Measurements from ENCODE around the gene MLF2.
"Not testable (repeated sequence)": the region's sequence is repeated elsewhere in the genome, so short reads cannot be mapped to it uniquely, and the experiment has no call there.

MLF2 gene

DNA sequence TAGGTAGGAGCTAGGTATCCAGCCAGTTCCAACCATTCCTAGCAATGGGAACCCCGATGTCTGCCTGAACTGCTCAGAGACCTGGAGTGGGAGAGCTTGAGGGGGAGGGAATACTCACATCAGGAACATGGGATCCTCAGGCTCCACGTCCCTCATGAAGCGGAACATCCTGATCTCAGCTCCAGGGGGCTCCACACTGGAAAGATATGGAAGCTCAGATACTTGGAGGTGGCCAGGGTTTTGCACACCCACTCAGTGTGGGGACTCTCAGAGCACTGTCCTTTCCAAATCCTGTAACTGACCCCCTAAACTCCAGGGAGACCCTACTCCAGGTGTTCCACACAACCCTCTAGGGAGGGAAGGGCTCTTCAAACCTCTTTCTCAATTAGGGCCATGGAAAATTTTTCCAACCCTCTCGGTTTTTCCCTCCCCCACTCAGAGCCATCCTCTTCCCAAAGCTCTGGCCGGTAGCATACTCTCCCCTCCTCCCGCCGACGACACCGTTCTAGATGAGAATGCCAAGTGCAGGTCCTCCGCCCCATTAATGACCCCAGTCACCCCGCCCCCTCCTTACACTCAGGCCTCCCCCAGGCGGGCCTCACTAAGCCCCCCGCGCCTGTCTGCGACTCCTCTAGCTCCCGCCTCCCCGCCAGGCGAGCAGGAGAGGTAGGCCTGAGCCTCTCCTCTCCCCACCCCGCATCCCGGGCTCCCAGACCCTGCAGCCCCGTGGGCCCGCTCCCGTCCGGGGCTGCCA, 597 bp downstream of the MLF2 start:
- Histone ChIP-seq H3K36me3 (ENCODE audit: control insufficient read depth, insufficient read depth, low read length) (peaks cover 37% of the 10 kb centered on the region), H3K27me3 (replicated peaks; ENCODE audit: control insufficient read depth, insufficient read depth, low read length, poor library complexity, severe bottlenecking) (no peaks in the 10 kb centered on the region), H3K27ac (ENCODE audit: insufficient read depth, low read length, poor library complexity, severe bottlenecking) (peak overlapping the region; percentile 91), H3K4me1 (ENCODE audit: control insufficient read depth, insufficient read depth, low read length, poor library complexity, severe bottlenecking) (peaks cover 9% of the 10 kb centered on the region), H3K9me3 (ENCODE audit: control insufficient read depth, low read length) (no peaks in the 10 kb centered on the region), H3K4me3 (ENCODE audit: insufficient read depth, low read depth, low read length, poor library complexity, severe bottlenecking) (peak overlapping the region; percentile 81)
- no peak for DNase-seq

DNA sequence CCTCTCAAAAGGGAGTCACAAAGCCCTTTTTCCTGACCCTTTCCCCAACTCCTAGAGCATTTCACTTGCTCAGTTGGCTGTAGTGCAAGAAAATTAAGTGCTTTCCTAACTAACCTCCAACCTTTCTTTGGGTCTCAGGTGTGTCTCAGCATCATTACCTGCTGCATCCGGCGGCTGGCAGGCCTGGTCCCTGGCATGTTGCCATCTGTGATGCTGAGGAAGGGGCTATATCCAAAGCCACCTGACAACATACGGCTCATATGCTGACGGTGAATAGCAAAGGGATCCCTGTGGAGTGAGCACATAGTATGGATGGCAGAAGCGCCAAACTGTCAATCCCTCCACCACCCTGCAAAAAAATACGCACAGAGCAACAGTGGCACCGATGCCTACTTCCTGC, 1.2 kb downstream of the MLF2 start:
- no peak for DNase-seq
- Histone ChIP-seq H3K4me3 (ENCODE audit: insufficient read depth, low read depth, low read length, poor library complexity, severe bottlenecking) (no peak overlapping the region), H3K27ac (ENCODE audit: insufficient read depth, low read length, poor library complexity, severe bottlenecking) (peak overlapping the region; percentile 91), H3K9me3 (ENCODE audit: control insufficient read depth, low read length) (no peaks in the 10 kb centered on the region), H3K27me3 (replicated peaks; ENCODE audit: control insufficient read depth, insufficient read depth, low read length, poor library complexity, severe bottlenecking) (no peaks in the 10 kb centered on the region), H3K36me3 (ENCODE audit: control insufficient read depth, insufficient read depth, low read length) (peaks cover 41% of the 10 kb centered on the region), H3K4me1 (ENCODE audit: control insufficient read depth, insufficient read depth, low read length, poor library complexity, severe bottlenecking) (peaks cover 9% of the 10 kb centered on the region)

DNA sequence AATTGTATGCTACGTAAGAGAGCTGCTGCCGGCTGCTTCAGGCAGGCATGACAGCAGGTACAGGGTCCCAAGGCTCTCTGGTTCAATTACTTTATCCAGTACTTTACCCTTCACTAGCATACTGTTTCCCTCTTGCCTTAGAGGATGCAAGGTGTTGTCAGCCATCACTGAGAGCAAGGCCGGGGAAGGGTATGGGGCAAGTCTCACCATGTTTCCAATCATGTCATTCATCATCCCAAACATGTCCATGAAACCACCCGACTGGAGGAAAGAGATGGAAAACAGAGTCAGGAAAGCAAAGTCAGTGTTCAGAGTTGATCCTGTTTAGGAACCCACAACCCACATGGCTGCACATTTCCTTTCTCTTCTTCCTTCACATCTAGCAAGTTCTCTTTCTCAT, 2.4 kb downstream of the MLF2 start:
- H3K27me3 ChIP-seq (replicated peaks; ENCODE audit: control insufficient read depth, insufficient read depth, low read length, poor library complexity, severe bottlenecking), result no peaks in the 10 kb centered on the region
- peaks cover 41% of the 10 kb centered on the region for H3K36me3 ChIP-seq (ENCODE audit: control insufficient read depth, insufficient read depth, low read length)
- no peak for DNase-seq
- peaks cover 10% of the 10 kb centered on the region for H3K4me1 ChIP-seq (ENCODE audit: control insufficient read depth, insufficient read depth, low read length, poor library complexity, severe bottlenecking)
- H3K9me3 ChIP-seq (ENCODE audit: control insufficient read depth, low read length), result no peaks in the 10 kb centered on the region
- H3K27ac ChIP-seq (ENCODE audit: insufficient read depth, low read length, poor library complexity, severe bottlenecking), result no peak overlapping the region
- H3K4me3 ChIP-seq (ENCODE audit: insufficient read depth, low read depth, low read length, poor library complexity, severe bottlenecking), result no peak overlapping the region

DNA sequence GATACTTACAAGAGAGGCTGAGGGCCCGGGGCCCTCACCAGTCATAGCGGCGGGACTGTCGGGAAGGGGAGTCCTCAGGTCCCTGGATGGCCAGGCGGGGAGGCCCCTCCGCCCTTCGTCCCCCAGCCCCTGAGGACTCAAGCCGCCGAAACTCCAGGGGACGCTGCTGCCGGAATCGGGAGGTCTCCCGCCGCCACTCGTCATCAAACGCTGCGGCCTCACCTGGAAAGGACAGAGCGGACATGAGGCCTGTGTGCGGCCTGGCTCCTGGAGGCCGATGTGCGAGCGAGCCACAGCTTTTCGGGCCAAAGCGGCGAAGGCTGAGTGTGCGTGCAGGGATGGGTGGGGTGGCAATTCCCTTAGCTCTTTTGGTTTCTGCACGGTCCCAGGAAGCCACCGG, 4.2 kb downstream of the MLF2 start:
- DNase-seq, result no peak
- Histone ChIP-seq H3K27me3 (replicated peaks; ENCODE audit: control insufficient read depth, insufficient read depth, low read length, poor library complexity, severe bottlenecking) (no peaks in the 10 kb centered on the region), H3K36me3 (ENCODE audit: control insufficient read depth, insufficient read depth, low read length) (peaks cover 41% of the 10 kb centered on the region), H3K4me3 (ENCODE audit: insufficient read depth, low read depth, low read length, poor library complexity, severe bottlenecking) (no peak overlapping the region), H3K9me3 (ENCODE audit: control insufficient read depth, low read length) (no peaks in the 10 kb centered on the region), H3K4me1 (ENCODE audit: control insufficient read depth, insufficient read depth, low read length, poor library complexity, severe bottlenecking) (peaks cover 17% of the 10 kb centered on the region), H3K27ac (ENCODE audit: insufficient read depth, low read length, poor library complexity, severe bottlenecking) (no peak overlapping the region)

DNA sequence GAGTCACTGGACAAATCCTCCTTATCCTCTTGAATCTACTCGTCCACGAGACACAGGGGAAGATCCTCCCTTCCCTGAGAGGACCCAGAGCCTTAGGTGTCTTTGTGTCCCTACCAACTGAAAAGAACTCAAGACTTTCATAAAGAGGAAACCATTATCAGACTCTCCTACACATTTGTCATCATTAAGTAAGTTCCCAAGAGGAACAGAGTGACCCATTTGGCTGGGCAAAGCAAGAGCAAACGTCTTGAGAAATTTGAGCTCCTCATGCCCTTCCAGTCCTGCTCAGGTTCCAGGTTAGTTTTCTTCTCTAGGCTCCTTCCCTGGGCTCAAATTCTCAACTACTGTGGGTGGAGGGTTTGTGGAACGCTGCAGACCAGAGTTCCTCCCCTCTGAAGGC, 5.7 kb downstream of the MLF2 start:
- no peak overlapping the region for H3K4me3 ChIP-seq (ENCODE audit: insufficient read depth, low read depth, low read length, poor library complexity, severe bottlenecking)
- DNase-seq, result no peak
- peaks cover 41% of the 10 kb centered on the region for H3K36me3 ChIP-seq (ENCODE audit: control insufficient read depth, insufficient read depth, low read length)
- no peaks in the 10 kb centered on the region for H3K9me3 ChIP-seq (ENCODE audit: control insufficient read depth, low read length)
- H3K27me3 ChIP-seq (replicated peaks; ENCODE audit: control insufficient read depth, insufficient read depth, low read length, poor library complexity, severe bottlenecking), result no peaks in the 10 kb centered on the region
- peaks cover 14% of the 10 kb centered on the region for H3K4me1 ChIP-seq (ENCODE audit: control insufficient read depth, insufficient read depth, low read length, poor library complexity, severe bottlenecking)
- H3K27ac ChIP-seq (ENCODE audit: insufficient read depth, low read length, poor library complexity, severe bottlenecking), result no peak overlapping the region

DNA sequence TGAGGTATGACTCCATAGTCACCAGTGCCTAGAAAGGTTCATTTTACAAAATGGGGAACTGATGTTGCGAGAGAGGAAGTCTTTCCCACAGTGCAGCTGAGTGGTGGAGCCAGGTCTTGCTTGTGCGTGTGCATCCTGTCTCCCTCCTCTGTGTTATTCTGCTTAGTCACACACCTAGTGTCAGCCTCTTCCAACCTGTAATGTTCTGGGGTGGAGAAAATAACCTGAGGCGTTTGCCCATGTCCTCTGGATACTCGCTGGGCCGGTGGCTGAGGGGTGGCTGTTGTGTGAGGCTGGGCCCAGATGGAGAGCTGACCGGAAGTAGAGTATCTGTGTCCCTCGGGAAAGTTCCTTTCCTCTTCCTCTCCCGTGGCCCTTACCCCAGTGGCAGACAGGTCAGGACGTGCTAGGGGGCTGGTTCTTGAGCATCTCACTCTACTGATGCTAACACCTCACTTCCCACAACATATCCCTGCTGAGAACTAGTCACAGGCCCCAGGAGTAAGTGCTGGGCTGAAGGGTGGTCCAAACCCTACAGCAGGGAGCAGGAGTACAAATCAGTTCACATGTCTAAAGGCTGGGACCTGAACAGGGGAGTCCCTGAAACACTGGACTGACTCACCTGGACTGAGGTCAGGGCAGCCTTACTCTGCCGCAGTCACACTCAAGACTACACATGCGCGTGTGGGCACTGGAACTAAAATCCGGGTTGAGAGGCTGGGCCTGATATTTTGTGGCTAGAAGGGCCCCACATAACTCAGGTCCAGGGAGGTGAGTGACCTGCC, 7.0 kb downstream of the MLF2 start:
- Histone ChIP-seq H3K4me3 (ENCODE audit: insufficient read depth, low read depth, low read length, poor library complexity, severe bottlenecking) (no peak overlapping the region), H3K27me3 (replicated peaks; ENCODE audit: control insufficient read depth, insufficient read depth, low read length, poor library complexity, severe bottlenecking) (no peaks in the 10 kb centered on the region), H3K27ac (ENCODE audit: insufficient read depth, low read length, poor library complexity, severe bottlenecking) (no peak overlapping the region), H3K4me1 (ENCODE audit: control insufficient read depth, insufficient read depth, low read length, poor library complexity, severe bottlenecking) (peaks cover 8% of the 10 kb centered on the region), H3K36me3 (ENCODE audit: control insufficient read depth, insufficient read depth, low read length) (peaks cover 37% of the 10 kb centered on the region), H3K9me3 (ENCODE audit: control insufficient read depth, low read length) (no peaks in the 10 kb centered on the region)
- no peak for DNase-seq

DNA sequence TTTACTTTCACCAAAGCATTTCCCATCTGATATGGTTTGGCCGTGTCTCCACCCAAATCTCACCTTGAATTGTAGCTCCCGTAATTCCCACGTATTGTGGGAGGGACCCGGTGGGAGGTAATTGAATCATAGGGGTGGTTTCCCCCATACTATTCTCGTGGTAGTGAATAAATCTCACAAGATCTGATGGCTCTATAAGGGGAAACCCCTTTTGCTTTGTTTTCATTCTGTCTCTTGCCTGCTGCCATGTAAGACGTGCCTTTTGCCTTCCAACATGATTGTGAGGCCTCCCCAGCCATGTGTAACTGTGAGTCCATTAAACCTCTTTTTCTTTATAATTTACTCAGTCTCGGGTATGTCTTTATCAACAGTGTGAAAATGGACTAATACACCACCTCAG, 9.6 kb downstream of the MLF2 start:
- H3K4me1 ChIP-seq (ENCODE audit: control insufficient read depth, insufficient read depth, low read length, poor library complexity, severe bottlenecking); DNase-seq; H3K27ac ChIP-seq (ENCODE audit: insufficient read depth, low read length, poor library complexity, severe bottlenecking); H3K27me3 ChIP-seq (replicated peaks; ENCODE audit: control insufficient read depth, insufficient read depth, low read length, poor library complexity, severe bottlenecking); H3K4me3 ChIP-seq (ENCODE audit: insufficient read depth, low read depth, low read length, poor library complexity, severe bottlenecking); H3K9me3 ChIP-seq (ENCODE audit: control insufficient read depth, low read length): not testable (repeated sequence)
- H3K36me3 ChIP-seq (ENCODE audit: control insufficient read depth, insufficient read depth, low read length), result peaks cover 14% of the 10 kb centered on the region

DNA sequence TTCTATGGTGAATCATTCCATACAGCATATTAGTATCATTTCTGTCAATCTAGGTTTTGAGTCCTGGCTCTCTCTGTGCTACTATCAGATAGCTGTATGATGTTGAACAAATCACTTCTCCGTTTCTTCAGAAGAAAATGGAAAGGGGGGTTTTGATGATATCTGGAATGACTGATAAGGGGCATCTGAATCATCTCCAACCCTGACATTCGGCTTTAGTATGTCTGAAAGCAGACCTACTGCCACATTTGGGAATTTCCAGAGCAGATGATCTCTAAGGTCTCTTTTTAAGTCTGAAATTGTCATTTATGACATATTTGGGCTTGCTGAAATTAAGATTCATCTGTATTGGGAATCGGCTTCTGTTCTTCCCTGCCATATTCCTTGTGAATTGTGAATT, 10.1 kb downstream of the MLF2 start:
- Histone ChIP-seq H3K27ac (ENCODE audit: insufficient read depth, low read length, poor library complexity, severe bottlenecking) (no peak overlapping the region), H3K4me3 (ENCODE audit: insufficient read depth, low read depth, low read length, poor library complexity, severe bottlenecking) (no peak overlapping the region), H3K9me3 (ENCODE audit: control insufficient read depth, low read length) (no peaks in the 10 kb centered on the region), H3K27me3 (replicated peaks; ENCODE audit: control insufficient read depth, insufficient read depth, low read length, poor library complexity, severe bottlenecking) (no peaks in the 10 kb centered on the region), H3K4me1 (ENCODE audit: control insufficient read depth, insufficient read depth, low read length, poor library complexity, severe bottlenecking) (peaks cover 8% of the 10 kb centered on the region), H3K36me3 (ENCODE audit: control insufficient read depth, insufficient read depth, low read length) (peaks cover 9% of the 10 kb centered on the region)
- DNase-seq, result no peak

DNA sequence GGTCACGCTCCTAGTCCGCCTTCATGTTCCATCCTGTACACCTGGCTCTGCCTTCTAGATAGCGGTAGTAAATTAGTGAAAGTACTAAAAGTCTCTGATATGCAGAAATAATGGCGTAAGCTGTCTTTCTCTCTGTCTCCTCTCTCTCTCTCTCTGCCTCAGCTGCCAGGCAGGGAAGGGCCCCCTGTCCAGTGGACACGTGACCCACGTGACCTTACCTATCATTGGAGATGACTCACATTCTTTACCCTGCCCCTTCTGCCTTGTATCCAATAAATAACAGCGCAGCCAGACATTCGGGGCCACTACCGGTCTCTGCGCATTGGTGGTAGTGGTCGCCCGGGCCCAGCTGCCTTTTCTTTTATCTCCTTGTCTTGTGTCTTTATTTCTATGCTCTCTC, 10.9 kb downstream of the MLF2 start:
- H3K27me3 ChIP-seq (replicated peaks; ENCODE audit: control insufficient read depth, insufficient read depth, low read length, poor library complexity, severe bottlenecking); H3K4me1 ChIP-seq (ENCODE audit: control insufficient read depth, insufficient read depth, low read length, poor library complexity, severe bottlenecking); H3K36me3 ChIP-seq (ENCODE audit: control insufficient read depth, insufficient read depth, low read length); H3K4me3 ChIP-seq (ENCODE audit: insufficient read depth, low read depth, low read length, poor library complexity, severe bottlenecking); H3K27ac ChIP-seq (ENCODE audit: insufficient read depth, low read length, poor library complexity, severe bottlenecking); DNase-seq; H3K9me3 ChIP-seq (ENCODE audit: control insufficient read depth, low read length): not testable (repeated sequence)

DNA sequence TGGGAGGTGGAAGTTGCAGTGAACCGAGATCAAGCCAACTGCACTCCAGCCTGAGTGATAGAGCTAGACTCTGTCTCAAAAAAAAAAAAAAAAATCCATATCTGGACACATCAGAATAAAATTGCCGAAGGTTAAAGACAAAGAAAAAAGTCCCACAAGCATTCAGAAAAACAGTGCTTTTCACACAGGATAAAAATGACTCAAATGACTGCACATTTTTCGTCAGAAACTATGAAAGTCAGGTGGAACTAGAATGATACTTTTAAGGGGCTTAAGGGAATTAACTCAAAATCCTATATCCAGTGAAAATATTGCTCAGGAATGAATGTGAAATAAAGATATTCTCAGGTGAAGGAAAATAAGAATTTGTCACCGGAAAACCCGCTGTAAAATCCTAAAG, 16.2 kb downstream of the MLF2 start:
- Histone ChIP-seq H3K4me3 (ENCODE audit: insufficient read depth, low read depth, low read length, poor library complexity, severe bottlenecking) (no peak overlapping the region), H3K36me3 (ENCODE audit: control insufficient read depth, insufficient read depth, low read length) (peaks cover 10% of the 10 kb centered on the region), H3K27me3 (replicated peaks; ENCODE audit: control insufficient read depth, insufficient read depth, low read length, poor library complexity, severe bottlenecking) (no peaks in the 10 kb centered on the region), H3K9me3 (ENCODE audit: control insufficient read depth, low read length) (no peaks in the 10 kb centered on the region), H3K4me1 (ENCODE audit: control insufficient read depth, insufficient read depth, low read length, poor library complexity, severe bottlenecking) (no peaks in the 10 kb centered on the region), H3K27ac (ENCODE audit: insufficient read depth, low read length, poor library complexity, severe bottlenecking) (no peak overlapping the region)
- no peak for DNase-seq
